ENCODE results near the gene CLNK.

Gene CLNK

DNA sequence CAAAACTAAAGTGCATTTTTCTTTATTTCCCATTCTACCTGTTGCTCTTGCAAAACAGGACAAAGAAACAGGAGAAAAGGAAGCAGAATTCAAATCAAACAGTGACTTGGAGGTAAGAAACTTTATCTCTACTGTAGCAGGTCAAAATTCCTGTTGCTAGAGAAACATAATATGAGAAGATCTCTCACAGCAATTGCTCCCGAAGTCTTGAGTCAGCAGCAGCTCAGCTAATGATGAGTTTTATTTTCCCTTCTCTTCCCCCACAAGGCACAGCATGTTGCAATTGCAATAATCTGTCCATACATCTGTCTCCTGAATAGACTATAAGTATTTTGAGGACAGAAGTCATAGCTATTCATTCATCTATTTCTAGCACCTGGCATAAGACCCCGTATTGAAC lies 112.7 kb downstream of the CLNK start:
- no peak overlapping the region for H3K4me3 ChIP-seq (ENCODE audit: low read depth, low read length)
- TF ChIP-seq, protein P1, sequence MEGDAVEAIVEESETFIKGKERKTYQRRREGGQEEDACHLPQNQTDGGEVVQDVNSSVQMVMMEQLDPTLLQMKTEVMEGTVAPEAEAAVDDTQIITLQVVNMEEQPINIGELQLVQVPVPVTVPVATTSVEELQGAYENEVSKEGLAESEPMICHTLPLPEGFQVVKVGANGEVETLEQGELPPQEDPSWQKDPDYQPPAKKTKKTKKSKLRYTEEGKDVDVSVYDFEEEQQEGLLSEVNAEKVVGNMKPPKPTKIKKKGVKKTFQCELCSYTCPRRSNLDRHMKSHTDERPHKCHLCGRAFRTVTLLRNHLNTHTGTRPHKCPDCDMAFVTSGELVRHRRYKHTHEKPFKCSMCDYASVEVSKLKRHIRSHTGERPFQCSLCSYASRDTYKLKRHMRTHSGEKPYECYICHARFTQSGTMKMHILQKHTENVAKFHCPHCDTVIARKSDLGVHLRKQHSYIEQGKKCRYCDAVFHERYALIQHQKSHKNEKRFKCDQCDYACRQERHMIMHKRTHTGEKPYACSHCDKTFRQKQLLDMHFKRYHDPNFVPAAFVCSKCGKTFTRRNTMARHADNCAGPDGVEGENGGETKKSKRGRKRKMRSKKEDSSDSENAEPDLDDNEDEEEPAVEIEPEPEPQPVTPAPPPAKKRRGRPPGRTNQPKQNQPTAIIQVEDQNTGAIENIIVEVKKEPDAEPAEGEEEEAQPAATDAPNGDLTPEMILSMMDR (IDR thresholded peaks at IDR 0.05; ENCODE audit: low read depth, low read length) = no peak

GRCh38 chr4:10569491-10569890 lies 115.1 kb downstream of the CLNK start:
- H3K4me3 ChIP-seq (ENCODE audit: low read depth, low read length) = no peak overlapping the region
- TF ChIP-seq, protein P1 (IDR thresholded peaks at IDR 0.05; ENCODE audit: low read depth, low read length) = no peak

GRCh38 chr4:10567766-10568165 lies 116.8 kb downstream of the CLNK start:
- TF ChIP-seq, protein P1 (IDR thresholded peaks at IDR 0.05; ENCODE audit: low read depth, low read length) = no peak
- no peak overlapping the region for H3K4me3 ChIP-seq (ENCODE audit: low read depth, low read length)

DNA sequence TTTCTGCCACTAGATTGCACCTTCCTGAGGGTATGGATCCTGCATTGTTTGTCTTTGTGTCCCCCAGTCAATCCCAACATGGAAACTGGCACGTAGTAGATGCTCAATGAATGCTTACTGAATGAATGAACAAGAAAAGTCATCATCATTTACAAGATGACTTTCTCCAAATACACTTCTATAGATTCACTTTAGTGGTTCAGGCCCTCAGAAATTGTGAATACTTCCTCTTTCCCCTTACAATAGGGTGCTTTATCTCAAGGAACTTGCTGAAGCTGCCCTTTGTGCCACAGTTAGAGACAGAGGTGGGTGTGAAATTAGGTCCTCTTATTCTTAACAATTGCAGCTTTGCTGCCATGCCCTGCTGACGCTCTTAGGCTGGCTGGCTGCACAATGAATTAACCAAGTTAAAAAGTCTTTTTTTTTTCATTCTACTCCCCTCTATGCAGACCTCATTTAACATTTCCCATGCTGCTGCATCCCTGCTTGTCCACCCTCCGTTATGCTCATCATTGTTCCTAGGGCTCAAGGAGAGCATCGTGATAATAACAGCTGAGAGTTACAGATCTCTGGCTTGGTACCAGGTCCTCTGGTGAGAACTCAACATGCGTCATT lies 119.3 kb downstream of the CLNK start:
- H3K4me3 ChIP-seq (ENCODE audit: low read depth, low read length) = no peak overlapping the region
- TF ChIP-seq, protein P1 (IDR thresholded peaks at IDR 0.05; ENCODE audit: low read depth, low read length) = no peak

DNA sequence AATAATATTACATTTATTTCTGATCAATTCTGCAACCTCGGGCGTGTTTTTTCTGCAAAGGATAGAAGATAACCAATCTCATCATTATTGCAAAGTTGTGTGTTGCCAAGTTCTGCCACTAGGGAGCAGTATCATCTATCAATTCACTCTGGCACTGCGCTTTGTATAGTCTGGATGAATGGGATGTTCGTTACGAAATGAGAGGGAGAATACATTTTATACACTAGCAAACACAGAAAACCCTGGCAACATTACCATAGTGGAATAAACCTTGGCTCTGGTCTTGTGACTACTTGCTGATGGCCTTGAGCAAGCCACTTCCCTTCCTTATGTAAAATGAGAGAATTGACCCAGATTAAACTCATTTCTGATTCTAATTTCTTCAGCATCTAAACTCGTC lies 129.9 kb downstream of the CLNK start:
- no peak overlapping the region for H3K4me3 ChIP-seq (ENCODE audit: low read depth, low read length)
- TF ChIP-seq, protein P1 (IDR thresholded peaks at IDR 0.05; ENCODE audit: low read depth, low read length) = peak; percentile 60

DNA sequence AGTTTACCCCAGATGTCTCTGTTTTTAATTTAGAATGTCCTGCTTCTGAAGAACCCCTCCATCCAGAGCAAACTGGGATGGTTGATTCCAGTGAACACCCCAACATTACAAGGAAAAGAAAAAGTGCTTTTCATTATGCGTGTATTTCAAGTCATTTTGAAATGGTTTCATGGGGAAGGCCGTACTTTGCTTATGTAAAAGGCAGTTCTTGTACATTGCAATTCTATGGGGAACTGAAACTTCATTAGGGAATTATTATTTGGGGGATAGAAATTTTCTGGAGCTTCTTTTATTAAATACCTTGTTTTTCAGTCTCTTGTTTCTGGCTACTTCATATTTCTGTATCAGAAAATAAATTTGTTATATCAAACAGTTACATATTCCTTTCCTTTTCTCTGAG lies 130.4 kb downstream of the CLNK start:
- H3K4me3 ChIP-seq (ENCODE audit: low read depth, low read length) = no peak overlapping the region
- TF ChIP-seq, protein P1 (IDR thresholded peaks at IDR 0.05; ENCODE audit: low read depth, low read length) = no peak

GRCh38 chr4:10552591-10553280 lies 131.8 kb downstream of the CLNK start:
- no peak overlapping the region for H3K4me3 ChIP-seq (ENCODE audit: low read depth, low read length)
- TF ChIP-seq, protein P1 (IDR thresholded peaks at IDR 0.05; ENCODE audit: low read depth, low read length) = no peak

Data from WI38 (cell line).